HG03108 (cell line): ENCODE results near the gene ATP11A.
A peak's percentile ranks its signal among the peaks of the same experiment; 100 is the strongest.
"Not testable (repeated sequence)": the region's sequence is repeated elsewhere in the genome, so short reads cannot be mapped to it uniquely, and the experiment has no call there.

Experiments used
- ATAC-seq: cut with Tn5 transposase; IDR thresholded peaks from one replicate; pipeline ENCODE4 v1.9.1; 2021; ENCODE audit warnings: moderate library complexity; ENCODE audit not compliant: unreplicated experiment

The ATP11A gene

GRCh38 chr13:112791663-112792440 lies 102.0 kb downstream of the ATP11A start:
- ATAC-seq: no peak

- no peak for ATAC-seq
These were observed 102.7 kb downstream of the ATP11A start for GRCh38 chr13:112792511-112792910.

GRCh38 chr13:112793545-112794445 lies 104.0 kb downstream of the ATP11A start:
- ATAC-seq: no peak

GRCh38 chr13:112795277-112795676 lies 105.4 kb downstream of the ATP11A start:
- ATAC-seq: no peak

GRCh38 chr13:112796190-112796915 lies 106.5 kb downstream of the ATP11A start:
- ATAC-seq: no peak

GRCh38 chr13:112799394-112799793 lies 109.6 kb downstream of the ATP11A start:
- no peak for ATAC-seq

- ATAC-seq: no peak
These were observed 110.2 kb downstream of the ATP11A start for GRCh38 chr13:112800057-112800456.

- not testable (repeated sequence) for ATAC-seq
These were observed 111.0 kb downstream of the ATP11A start for GRCh38 chr13:112800807-112801206.

GRCh38 chr13:112802802-112803195 lies 113.0 kb downstream of the ATP11A start:
- peak; percentile 39 for ATAC-seq

GRCh38 chr13:112803422-112803821 lies 113.6 kb downstream of the ATP11A start:
- peak; percentile 73 for ATAC-seq

- ATAC-seq: no peak
These were observed 114.5 kb downstream of the ATP11A start for GRCh38 chr13:112804374-112804773.

- ATAC-seq: no peak
These were observed 117.2 kb downstream of the ATP11A start for GRCh38 chr13:112806739-112807652.

GRCh38 chr13:112807653-112808376 lies 118.0 kb downstream of the ATP11A start:
- no peak for ATAC-seq

- no peak for ATAC-seq
These were observed 118.7 kb downstream of the ATP11A start for GRCh38 chr13:112808377-112809140.

- ATAC-seq: no peak
These were observed 119.8 kb downstream of the ATP11A start for GRCh38 chr13:112809332-112810315.

GRCh38 chr13:112810608-112811007 lies 120.8 kb downstream of the ATP11A start:
- no peak for ATAC-seq

- no peak for ATAC-seq
These were observed 122.6 kb downstream of the ATP11A start for GRCh38 chr13:112812306-112813055.
